PFSK-1 (cell line): ENCODE measurements around the gene DUSP21.

Experiments used
- FOXP2 ChIP-seq: optimal IDR thresholded peaks from 2 replicates; pipeline ENCODE3; 2011; ENCODE audit warnings: borderline replicate concordance, control low read depth, inconsistent platforms; ENCODE audit not compliant: insufficient read depth; ENCODE audit errors: extremely low read length, extremely low read depth
- POLR2AphosphoS5 ChIP-seq: IDR thresholded peaks from 2 replicates; pipeline ENCODE4 v1.6.1; 2012; ENCODE audit warnings: low read depth, mild to moderate bottlenecking, control low read depth, low read length, moderate library complexity
- SIN3A ChIP-seq: IDR thresholded peaks from 2 replicates; pipeline ENCODE4 v1.6.1; 2012; ENCODE audit warnings: mild to moderate bottlenecking, low read length, moderate library complexity, borderline replicate concordance; ENCODE audit not compliant: insufficient read depth
- TAF1 ChIP-seq: IDR thresholded peaks from 2 replicates; pipeline ENCODE4 v1.6.1; 2012; ENCODE audit warnings: low read length, control low read depth, borderline replicate concordance; ENCODE audit not compliant: insufficient read depth
- TF ChIP-seq, protein P1 (sequence below), 2 experiments: IDR thresholded peaks; 2 replicates each; pipeline versions ENCODE4 v1.6.1 to v1.8.0; 2011 to 2012; ENCODE audit warnings: low read depth in 2 of 2, low read length in 2 of 2, control low read depth in 1 of 2, inconsistent platforms in 1 of 2, mild to moderate bottlenecking in 1 of 2, moderate library complexity in 1 of 2; ENCODE audit not compliant: insufficient read depth in 1 of 2

Gene DUSP21

GRCh38 chrX:44890247-44890646 lies 46.4 kb downstream of the DUSP21 start:
- TF ChIP-seq SIN3A: no peak
- TF ChIP-seq, protein P1, sequence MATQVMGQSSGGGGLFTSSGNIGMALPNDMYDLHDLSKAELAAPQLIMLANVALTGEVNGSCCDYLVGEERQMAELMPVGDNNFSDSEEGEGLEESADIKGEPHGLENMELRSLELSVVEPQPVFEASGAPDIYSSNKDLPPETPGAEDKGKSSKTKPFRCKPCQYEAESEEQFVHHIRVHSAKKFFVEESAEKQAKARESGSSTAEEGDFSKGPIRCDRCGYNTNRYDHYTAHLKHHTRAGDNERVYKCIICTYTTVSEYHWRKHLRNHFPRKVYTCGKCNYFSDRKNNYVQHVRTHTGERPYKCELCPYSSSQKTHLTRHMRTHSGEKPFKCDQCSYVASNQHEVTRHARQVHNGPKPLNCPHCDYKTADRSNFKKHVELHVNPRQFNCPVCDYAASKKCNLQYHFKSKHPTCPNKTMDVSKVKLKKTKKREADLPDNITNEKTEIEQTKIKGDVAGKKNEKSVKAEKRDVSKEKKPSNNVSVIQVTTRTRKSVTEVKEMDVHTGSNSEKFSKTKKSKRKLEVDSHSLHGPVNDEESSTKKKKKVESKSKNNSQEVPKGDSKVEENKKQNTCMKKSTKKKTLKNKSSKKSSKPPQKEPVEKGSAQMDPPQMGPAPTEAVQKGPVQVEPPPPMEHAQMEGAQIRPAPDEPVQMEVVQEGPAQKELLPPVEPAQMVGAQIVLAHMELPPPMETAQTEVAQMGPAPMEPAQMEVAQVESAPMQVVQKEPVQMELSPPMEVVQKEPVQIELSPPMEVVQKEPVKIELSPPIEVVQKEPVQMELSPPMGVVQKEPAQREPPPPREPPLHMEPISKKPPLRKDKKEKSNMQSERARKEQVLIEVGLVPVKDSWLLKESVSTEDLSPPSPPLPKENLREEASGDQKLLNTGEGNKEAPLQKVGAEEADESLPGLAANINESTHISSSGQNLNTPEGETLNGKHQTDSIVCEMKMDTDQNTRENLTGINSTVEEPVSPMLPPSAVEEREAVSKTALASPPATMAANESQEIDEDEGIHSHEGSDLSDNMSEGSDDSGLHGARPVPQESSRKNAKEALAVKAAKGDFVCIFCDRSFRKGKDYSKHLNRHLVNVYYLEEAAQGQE (IDR thresholded peaks at IDR 0.05; ENCODE audit: insufficient read depth in 1 of 2, low read depth in 2 of 2, low read length in 2 of 2): no peak
- TF ChIP-seq FOXP2: no peak
- TF ChIP-seq POLR2AphosphoS5: no peak
- TF ChIP-seq TAF1: no peak

GRCh38 chrX:44891642-44892041 lies 47.8 kb downstream of the DUSP21 start:
- TF ChIP-seq FOXP2 (no peak), POLR2AphosphoS5 (no peak)
- TF ChIP-seq, protein P1 (IDR thresholded peaks at IDR 0.05; ENCODE audit: insufficient read depth in 1 of 2, low read depth in 2 of 2, low read length in 2 of 2): no peak
